Hepatocyte (in vitro differentiated cells): Measurements from ENCODE around the gene SUDS3. TPM values are rescaled to one million over a fixed set of nuclear protein-coding genes. Genes with fewer than 3 reads are reported as not detected.

Source experiments
- DNase-seq: peaks from one replicate; pipeline ENCODE4 v3.0.0-alpha.2; 2016; ENCODE audit warnings: low spot score
- H2AFZ ChIP-seq: fragments of 200-600 bp; sonication (generic); 2 replicates; pipeline ENCODE4 v1.6.0; 2016; ENCODE audit warnings: antibody characterized with exemption, mild to moderate bottlenecking
- H3K27ac ChIP-seq: fragments of 200-600 bp; sonication (generic); 2 replicates; pipeline ENCODE4 v1.5.1; 2016; ENCODE audit warnings: mild to moderate bottlenecking
- H3K27me3 ChIP-seq: fragments of 200-600 bp; sonication (generic); 2 replicates; pipeline ENCODE4 v1.6.1; 2016
- H3K36me3 ChIP-seq: fragments of 200-600 bp; sonication (generic); replicated peaks from 2 replicates; pipeline ENCODE4 v1.5.1; 2016; ENCODE audit warnings: low read depth; ENCODE audit not compliant: insufficient read depth
- H3K4me1 ChIP-seq: fragments of 200-600 bp; sonication (generic); 2 replicates; pipeline ENCODE4 v1.5.1; 2016; ENCODE audit warnings: mild to moderate bottlenecking, moderate library complexity; ENCODE audit not compliant: insufficient read depth
- H3K4me2 ChIP-seq: fragments of 200-600 bp; sonication (generic); 2 replicates; pipeline ENCODE4 v1.6.0; 2016
- H3K4me3 ChIP-seq: fragments of 200-600 bp; sonication (generic); 2 replicates; pipeline ENCODE4 v1.5.1; 2016; ENCODE audit warnings: mild to moderate bottlenecking
- H3K79me2 ChIP-seq: fragments of 200-600 bp; sonication (generic); 2 replicates; pipeline ENCODE4 v1.6.0; 2017; ENCODE audit warnings: mild to moderate bottlenecking
- H3K9me2 ChIP-seq: fragments of 200-600 bp; sonication (generic); replicated peaks from 2 replicates; pipeline ENCODE4 v1.6.0; 2017; ENCODE audit warnings: mild to moderate bottlenecking; ENCODE audit not compliant: insufficient read depth
- H3K9me3 ChIP-seq: fragments of 200-600 bp; sonication (generic); 2 replicates; pipeline ENCODE4 v1.5.1; 2016; ENCODE audit warnings: low read depth, mild to moderate bottlenecking
- H4K20me1 ChIP-seq: fragments of 200-600 bp; sonication (generic); 2 replicates; pipeline ENCODE4 v1.6.0; 2016; ENCODE audit warnings: mild to moderate bottlenecking; ENCODE audit not compliant: insufficient read depth, poor library complexity, severe bottlenecking
- EZH2 ChIP-seq: fragments of 200-600 bp; sonication (generic); IDR thresholded peaks from 2 replicates; pipeline ENCODE4 v1.6.1; 2016; ENCODE audit warnings: antibody characterized with exemption, mild to moderate bottlenecking, borderline replicate concordance
- EZH2phosphoT487 ChIP-seq: fragments of 200-600 bp; sonication (generic); IDR thresholded peaks from one replicate; pipeline ENCODE4 v1.6.1; 2018; ENCODE audit warnings: antibody characterized with exemption, mild to moderate bottlenecking, low read depth, moderate library complexity; ENCODE audit not compliant: unreplicated experiment, severe bottlenecking
- WGBS: methylation state at CpG from one replicate; pipeline ENCODE4 v1.1.6; 2016; ENCODE audit warnings: low lambda C conversion rate; ENCODE audit errors: missing lambda C conversion rate; 5-methylcytosine and 5-hydroxymethylcytosine counted together
- polyA plus RNA-seq: library from polyadenylated mRNA; unstranded; fragments of >200 nt; fragmentation: Nextera tagmentation; extraction: Ambion mirVana; gene quantifications from 2 replicates; pipeline ENCODE4 v1.2.1, GENCODE V29; 2016
- total RNA-seq: library from RNA; depleted of rRNA; stranded (reverse); fragments of >200 nt; gene quantifications from 2 replicates; pipeline ENCODE4 v1.2.3, GENCODE V29; 2014
- TF ChIP-seq, protein P1 (sequence below): fragments of 200-600 bp; sonication (generic); IDR thresholded peaks from 2 replicates; pipeline ENCODE4 v1.5.1; 2016; ENCODE audit warnings: antibody characterized with exemption, mild to moderate bottlenecking; ENCODE audit not compliant: poor library complexity

The SUDS3 gene
- total and polyA plus RNA-seq, 2 experiments from 2014 or later: 21.1 to 40.0 TPM

DNA sequence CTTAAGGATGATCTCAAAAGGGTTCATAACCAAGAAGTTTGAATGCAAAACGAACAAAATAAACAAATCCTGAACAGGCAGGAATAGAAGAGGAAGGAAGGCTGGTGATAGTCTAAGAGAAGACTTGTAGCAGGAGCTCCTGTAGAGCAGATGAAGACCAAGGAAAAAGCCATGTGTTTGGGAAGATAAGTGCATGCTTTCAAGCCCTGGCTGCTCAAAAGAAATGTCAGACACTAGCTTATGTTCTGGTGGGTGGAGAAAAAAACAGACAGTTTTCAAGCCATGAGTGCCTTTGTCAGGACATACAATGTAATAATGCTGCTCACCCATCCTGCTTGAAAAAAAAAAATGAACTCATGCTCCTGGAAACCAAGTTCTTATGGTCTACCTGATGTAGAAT, 31.0 kb upstream of the SUDS3 start:
- no peak overlapping the region for H2AFZ ChIP-seq
- no peak overlapping the region for H3K27ac ChIP-seq
- no peaks in the 10 kb centered on the region for H3K9me3 ChIP-seq
- no peaks in the 10 kb centered on the region for H3K27me3 ChIP-seq
- DNase-seq: no peak
- TF ChIP-seq EZH2 (no peak), EZH2phosphoT487 (no peak)
- TF ChIP-seq, protein P1, sequence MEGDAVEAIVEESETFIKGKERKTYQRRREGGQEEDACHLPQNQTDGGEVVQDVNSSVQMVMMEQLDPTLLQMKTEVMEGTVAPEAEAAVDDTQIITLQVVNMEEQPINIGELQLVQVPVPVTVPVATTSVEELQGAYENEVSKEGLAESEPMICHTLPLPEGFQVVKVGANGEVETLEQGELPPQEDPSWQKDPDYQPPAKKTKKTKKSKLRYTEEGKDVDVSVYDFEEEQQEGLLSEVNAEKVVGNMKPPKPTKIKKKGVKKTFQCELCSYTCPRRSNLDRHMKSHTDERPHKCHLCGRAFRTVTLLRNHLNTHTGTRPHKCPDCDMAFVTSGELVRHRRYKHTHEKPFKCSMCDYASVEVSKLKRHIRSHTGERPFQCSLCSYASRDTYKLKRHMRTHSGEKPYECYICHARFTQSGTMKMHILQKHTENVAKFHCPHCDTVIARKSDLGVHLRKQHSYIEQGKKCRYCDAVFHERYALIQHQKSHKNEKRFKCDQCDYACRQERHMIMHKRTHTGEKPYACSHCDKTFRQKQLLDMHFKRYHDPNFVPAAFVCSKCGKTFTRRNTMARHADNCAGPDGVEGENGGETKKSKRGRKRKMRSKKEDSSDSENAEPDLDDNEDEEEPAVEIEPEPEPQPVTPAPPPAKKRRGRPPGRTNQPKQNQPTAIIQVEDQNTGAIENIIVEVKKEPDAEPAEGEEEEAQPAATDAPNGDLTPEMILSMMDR: no peak
- no peaks in the 10 kb centered on the region for H3K4me1 ChIP-seq
- no peak overlapping the region for H3K4me3 ChIP-seq
- no peaks in the 10 kb centered on the region for H3K36me3 ChIP-seq
- H3K9me2 ChIP-seq: no peaks in the 10 kb centered on the region
- no peak overlapping the region for H3K4me2 ChIP-seq
- WGBS: 50% methylated on average over 1 of the region's 1 CpG
- H4K20me1 ChIP-seq: no peaks in the 10 kb centered on the region
- peaks cover 19% of the 10 kb centered on the region for H3K79me2 ChIP-seq

DNA sequence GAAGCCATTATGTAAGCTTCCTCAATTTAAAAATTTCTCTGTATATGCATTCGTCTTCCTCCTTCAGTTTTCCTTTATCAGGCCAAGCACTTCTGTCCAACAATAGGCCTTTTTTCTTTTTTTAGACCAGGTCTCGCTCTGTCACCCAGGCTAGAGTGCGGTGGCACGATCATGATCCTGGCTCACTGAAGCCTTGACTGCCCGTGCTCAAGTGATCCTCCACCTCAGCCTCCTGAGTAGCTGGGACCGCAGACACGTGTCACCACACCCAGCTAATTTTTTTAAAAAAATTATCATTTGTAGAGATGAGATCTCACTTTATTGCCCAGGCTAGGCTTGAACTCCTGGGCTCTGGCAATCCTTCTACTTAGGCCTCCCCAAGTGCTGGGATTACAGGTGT, 29.5 kb upstream of the SUDS3 start:
- no peaks in the 10 kb centered on the region for H3K4me1 ChIP-seq
- H3K9me2 ChIP-seq: no peaks in the 10 kb centered on the region
- H3K79me2 ChIP-seq: peaks cover 16% of the 10 kb centered on the region
- no peaks in the 10 kb centered on the region for H3K27me3 ChIP-seq
- no peak overlapping the region for H3K4me3 ChIP-seq
- no peak for DNase-seq
- no peak overlapping the region for H3K27ac ChIP-seq
- H3K4me2 ChIP-seq: no peak overlapping the region
- no peaks in the 10 kb centered on the region for H4K20me1 ChIP-seq
- no peaks in the 10 kb centered on the region for H3K9me3 ChIP-seq
- TF ChIP-seq EZH2phosphoT487: no peak
- TF ChIP-seq EZH2: no peak
- TF ChIP-seq, protein P1: no peak
- no peaks in the 10 kb centered on the region for H3K36me3 ChIP-seq
- no peak overlapping the region for H2AFZ ChIP-seq
- WGBS: 91% methylated on average over 7 of the region's 7 CpGs

DNA sequence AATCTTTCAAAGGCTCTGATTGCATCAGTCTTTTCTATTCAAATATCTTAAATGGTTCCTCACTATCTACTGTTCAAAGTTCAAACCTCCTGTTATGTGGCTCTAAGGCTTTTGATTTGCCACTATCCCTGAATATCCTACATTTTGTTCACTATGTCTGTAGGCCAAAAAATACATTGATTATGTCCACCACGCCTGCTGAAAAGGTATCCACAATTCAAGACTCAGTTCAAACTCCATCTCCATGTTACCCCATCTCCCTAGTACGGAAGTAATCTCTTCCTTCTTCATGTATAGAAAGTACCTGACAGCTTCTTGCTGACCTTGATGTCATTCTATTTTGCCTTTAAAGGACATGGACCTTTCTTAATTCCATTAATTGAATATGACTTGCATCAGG, 28.4 kb upstream of the SUDS3 start:
- no peaks in the 10 kb centered on the region for H3K36me3 ChIP-seq
- H4K20me1 ChIP-seq: no peaks in the 10 kb centered on the region
- peak overlapping the region; percentile 33 for H3K27ac ChIP-seq
- no peak overlapping the region for H3K4me3 ChIP-seq
- H3K4me1 ChIP-seq: no peaks in the 10 kb centered on the region
- H2AFZ ChIP-seq: no peak overlapping the region
- DNase-seq: no peak
- H3K9me2 ChIP-seq: no peaks in the 10 kb centered on the region
- TF ChIP-seq EZH2phosphoT487: no peak
- TF ChIP-seq, protein P1: no peak
- H3K4me2 ChIP-seq: peak overlapping the region; percentile 34
- no peaks in the 10 kb centered on the region for H3K9me3 ChIP-seq
- H3K79me2 ChIP-seq: peaks cover 20% of the 10 kb centered on the region
- no peaks in the 10 kb centered on the region for H3K27me3 ChIP-seq
- 90% methylated on average over 2 of the region's 2 CpGs for WGBS
